Measurements from ENCODE around the gene PLCXD3.
"Not testable (repeated sequence)": the region's sequence is repeated elsewhere in the genome, so short reads cannot be mapped to it uniquely, and the experiment has no call there.

Gene PLCXD3

GRCh38 chr5:41510176-41510831 is at the start of gene PLCXD3:
Gene PLCXD3, minus strand, starts transcription at chr5:41510601. Its CDS starts 75 bp downstream, at chr5:41510526.
- DNase-seq (ENCODE audit: low read depth in 2 of 2), result no peak

DNA sequence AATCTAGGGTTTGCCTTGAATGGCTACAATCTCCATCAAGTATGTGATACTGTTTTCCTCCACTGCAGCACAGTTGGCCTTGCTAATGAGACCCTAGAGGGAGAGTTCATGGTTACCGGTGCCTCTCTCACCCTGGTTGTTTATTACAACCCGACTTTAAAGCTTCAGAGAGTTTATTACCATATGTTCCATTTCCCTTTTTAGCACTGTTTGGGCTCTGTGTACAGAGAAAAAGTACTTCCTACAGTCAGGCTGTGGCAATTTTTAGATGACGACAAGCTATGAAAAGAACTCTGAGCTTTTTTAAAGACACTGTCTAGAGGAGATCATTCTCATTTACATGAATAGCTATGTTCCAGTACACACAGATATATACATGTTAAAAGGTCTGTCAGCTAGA is 48.8 kb upstream of the PLCXD3 start:
- no peak for DNase-seq (ENCODE audit: low read depth in 2 of 2)

DNA sequence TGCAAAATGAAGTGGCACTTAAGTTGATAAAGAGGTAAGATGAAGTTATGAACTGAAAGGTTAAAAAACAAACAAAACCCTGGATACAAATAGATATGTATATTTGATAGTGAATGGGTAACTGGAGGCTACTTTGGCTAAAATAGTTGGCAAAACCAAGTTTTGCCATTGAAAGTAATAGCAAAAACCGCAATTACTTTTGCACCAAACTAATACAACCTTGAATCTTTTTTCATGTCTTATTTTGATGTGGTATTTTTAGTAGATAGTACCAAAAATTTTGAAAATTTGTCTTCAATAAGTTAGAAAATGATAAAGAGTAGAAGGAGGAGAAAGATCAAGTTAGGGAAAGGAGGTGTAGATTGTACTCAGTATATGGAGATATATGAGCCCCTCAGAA is 47.9 kb upstream of the PLCXD3 start:
- no peak for DNase-seq (ENCODE audit: low read depth in 2 of 2)

GRCh38 chr5:41547991-41548390 is 37.6 kb upstream of the PLCXD3 start:
- no peak for DNase-seq (ENCODE audit: low read depth in 2 of 2)

- DNase-seq (ENCODE audit: low read depth in 2 of 2), result no peak
Measured at GRCh38 chr5:41542183-41542582, 31.8 kb upstream of the PLCXD3 start.

- no peak for DNase-seq (ENCODE audit: low read depth in 2 of 2)
Measured at GRCh38 chr5:41539454-41539853, 29.1 kb upstream of the PLCXD3 start.

- DNase-seq (ENCODE audit: low read depth in 2 of 2), result no peak
Measured at GRCh38 chr5:41537581-41537980, 27.2 kb upstream of the PLCXD3 start.

DNA sequence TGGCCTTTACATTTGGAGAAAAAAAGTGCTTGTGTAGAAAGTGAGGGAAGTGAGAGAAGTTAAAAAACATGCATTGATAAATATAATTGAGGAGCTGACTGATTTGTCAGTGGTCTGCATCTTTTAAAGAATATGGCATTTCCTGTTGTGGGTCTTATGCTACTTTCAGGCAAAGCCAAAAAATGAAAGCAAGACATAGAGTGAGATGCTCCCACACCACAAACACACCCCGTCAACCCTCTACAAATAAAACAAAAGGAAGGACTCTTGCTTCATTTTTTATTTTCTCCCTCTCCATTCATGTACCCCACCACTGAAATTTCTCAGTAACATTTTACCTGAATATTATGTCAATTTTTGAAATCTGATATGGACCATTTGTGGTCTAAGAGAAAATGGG is 22.1 kb upstream of the PLCXD3 start:
- no peak for DNase-seq (ENCODE audit: low read depth in 2 of 2)

DNA sequence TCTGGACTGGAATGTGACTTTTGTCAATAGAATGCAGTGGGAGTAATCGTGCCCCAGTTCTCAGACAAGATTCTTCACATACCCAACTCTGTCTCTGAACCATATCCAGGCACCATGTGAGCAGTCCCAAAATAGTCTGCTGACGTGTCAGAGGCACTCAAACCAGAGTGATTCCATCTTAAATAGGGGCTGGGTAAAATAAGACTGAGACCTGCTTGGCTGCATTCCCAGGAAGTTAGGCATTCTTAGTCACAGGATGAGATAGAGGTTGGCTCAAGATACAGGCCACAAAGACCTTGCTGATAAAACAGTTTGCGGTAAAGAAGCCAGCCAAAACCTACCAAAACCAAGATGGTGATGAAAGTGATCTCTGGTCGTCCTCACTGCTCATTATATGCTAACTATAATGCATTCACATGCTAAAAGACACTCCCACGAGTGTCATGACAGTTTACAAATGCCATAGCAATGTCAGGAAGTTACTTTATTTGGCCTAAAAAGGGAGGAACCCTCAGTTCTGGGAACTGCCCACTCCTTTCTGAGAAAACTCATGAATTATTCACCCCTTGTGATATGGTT is 16.9 kb upstream of the PLCXD3 start:
- peak in 1 of 2 experiments; percentile 60 for DNase-seq (ENCODE audit: low read depth in 2 of 2)

- DNase-seq (ENCODE audit: low read depth in 2 of 2), result no peak
Measured at GRCh38 chr5:41526699-41527098, 16.3 kb upstream of the PLCXD3 start.

GRCh38 chr5:41524174-41524573 is 13.8 kb upstream of the PLCXD3 start:
- no peak for DNase-seq (ENCODE audit: low read depth in 2 of 2)

DNA sequence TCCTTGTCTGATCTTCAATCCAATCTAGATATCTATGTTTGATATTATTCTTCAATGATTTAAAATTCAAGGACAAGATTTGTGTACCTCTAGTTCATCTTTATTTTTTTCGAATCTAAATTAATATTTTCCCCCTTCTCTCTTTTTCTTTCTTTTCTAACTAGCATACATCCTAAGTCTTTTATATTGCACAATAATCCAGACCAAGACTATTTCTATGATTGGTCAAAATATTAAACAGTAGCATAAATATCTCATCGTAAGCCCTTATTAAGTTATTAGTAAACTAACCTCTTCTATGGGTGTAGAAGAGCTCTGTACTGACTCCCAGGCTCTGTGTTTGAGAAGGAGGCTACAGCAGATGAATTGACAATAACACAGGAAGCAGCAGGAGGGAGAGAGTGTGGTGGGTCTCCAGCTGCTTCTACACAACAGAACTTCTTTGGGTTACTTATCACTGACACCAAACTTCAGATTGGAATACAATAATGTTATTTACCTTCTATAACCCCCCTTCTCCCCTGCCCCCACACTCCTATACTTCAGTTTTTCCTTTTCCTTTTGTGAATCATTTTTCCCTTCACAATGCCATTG is 11.9 kb upstream of the PLCXD3 start:
- DNase-seq (ENCODE audit: low read depth in 2 of 2), result no peak

- DNase-seq (ENCODE audit: low read depth in 2 of 2), result no peak
Measured at GRCh38 chr5:41519801-41520200, 9.4 kb upstream of the PLCXD3 start.

- DNase-seq (ENCODE audit: low read depth in 2 of 2), result no peak
Measured at GRCh38 chr5:41517909-41518308, 7.5 kb upstream of the PLCXD3 start.

DNA sequence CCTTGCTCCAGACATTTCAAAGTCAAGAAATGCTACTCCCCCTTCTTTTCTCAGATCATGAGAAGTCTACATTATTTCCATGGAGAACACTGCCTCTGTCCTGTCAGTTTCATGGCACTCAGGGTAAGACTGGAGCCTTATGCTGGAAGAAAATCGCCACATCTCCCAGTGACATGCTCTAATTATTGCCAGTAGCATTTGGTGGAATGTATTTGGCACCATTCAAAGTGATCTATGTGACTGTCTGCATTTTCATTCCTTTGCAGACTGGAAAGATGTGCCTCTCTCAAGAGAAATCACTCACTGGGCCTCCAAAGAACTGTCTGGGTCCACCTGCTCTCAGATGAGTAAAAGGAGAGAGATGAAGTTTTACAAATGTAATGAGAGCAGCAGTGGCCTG is 840 bp upstream of the PLCXD3 start:
- no peak for DNase-seq (ENCODE audit: low read depth in 2 of 2)

- DNase-seq (ENCODE audit: low read depth in 2 of 2), result no peak
Measured at GRCh38 chr5:41509399-41510175, 814 bp downstream of the PLCXD3 start.

DNA sequence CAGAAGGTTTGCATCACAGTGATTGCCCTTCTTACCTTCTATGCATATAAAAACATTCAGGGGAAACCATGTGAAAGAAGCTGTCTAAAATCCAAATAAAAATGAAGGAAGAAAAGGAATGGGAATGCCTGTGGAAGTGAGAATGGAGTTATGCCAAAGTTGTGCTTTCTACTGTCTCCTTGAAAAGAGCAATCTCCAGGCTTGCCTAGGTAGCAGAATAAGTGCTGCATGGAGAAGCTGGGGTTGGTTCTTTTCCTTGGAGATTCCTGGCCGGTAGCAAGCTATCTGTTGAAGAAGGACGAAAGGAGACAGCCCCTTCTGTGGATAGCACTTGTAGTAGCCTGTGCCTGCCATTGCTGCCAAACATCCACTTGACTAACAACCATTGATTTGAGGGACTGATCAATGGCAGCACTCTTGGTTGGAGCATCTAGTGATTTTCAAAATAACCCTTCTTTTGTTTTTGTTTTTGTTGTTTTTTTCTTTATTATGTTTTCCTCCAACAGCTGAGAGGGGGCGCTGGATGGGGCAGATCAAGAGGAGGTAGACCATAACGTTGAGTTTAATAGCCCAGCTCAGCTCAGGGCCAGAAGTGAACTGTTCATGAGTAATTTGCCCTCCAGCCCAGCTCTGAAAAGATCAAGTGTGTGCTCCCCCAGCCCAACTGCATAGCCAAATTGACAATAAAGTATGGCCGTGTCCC is 1.6 kb downstream of the PLCXD3 start:
- no peak for DNase-seq (ENCODE audit: low read depth in 2 of 2)

DNA sequence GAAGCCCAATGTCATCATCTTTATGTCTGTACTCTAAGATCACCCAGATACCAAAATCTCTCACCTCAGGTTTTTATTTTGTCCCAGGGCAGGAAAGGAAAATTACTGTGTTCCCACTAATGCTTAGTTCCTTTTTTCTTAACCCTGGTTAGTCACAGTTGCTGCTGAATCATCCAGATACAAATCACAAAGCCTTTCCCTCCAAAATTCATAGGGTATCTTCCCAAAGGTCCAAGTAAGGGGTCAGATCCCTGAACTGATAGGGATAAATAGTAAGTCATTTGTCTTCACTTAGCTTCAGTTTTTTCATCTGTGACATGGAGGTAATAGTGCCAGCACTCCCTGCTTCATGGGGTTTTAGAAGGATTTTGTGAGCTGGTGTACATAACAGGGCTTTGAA is 2.2 kb downstream of the PLCXD3 start:
- DNase-seq (ENCODE audit: low read depth in 2 of 2), result no peak

DNA sequence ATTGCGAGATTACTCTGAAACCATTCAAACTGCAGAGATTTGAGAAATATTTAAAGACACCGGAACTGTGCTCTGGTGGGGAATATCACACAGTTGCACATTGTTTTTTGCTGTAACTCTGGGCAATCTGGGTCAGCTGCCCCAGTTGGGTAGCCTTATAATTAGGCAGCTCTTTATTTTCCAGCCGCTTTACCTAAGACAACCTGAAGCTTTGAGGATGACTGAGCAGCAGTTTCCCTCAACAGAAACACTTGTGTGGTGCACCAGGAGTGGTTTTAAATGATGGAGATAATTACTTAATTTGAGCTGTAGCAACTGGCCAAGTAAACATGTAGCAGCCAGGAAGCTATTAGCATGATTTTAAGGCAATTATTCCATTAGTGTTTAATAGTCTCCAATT is 2.9 kb downstream of the PLCXD3 start:
- DNase-seq (ENCODE audit: low read depth in 2 of 2), result no peak

- DNase-seq (ENCODE audit: low read depth in 2 of 2), result no peak
Measured at GRCh38 chr5:41503860-41504259, 6.5 kb downstream of the PLCXD3 start.

DNA sequence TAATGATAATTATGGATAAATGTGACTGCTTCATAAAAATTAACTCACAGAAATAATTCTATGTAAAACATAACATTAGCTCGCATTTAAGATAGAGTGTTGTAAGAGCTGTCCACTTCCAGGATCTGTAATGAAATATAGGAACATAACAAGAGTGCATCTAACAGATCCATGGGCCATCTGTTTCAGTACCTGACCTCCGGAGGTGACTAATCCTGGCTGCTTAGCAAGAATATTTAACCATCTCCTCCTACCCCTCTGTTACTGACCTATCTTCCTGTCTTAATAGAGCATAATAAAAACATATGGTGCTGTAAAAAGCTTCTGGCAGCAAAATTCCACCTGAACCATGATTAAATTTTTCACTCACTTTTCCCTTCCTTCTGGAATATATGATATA is 7.1 kb downstream of the PLCXD3 start:
- no peak for DNase-seq (ENCODE audit: low read depth in 2 of 2)

DNA sequence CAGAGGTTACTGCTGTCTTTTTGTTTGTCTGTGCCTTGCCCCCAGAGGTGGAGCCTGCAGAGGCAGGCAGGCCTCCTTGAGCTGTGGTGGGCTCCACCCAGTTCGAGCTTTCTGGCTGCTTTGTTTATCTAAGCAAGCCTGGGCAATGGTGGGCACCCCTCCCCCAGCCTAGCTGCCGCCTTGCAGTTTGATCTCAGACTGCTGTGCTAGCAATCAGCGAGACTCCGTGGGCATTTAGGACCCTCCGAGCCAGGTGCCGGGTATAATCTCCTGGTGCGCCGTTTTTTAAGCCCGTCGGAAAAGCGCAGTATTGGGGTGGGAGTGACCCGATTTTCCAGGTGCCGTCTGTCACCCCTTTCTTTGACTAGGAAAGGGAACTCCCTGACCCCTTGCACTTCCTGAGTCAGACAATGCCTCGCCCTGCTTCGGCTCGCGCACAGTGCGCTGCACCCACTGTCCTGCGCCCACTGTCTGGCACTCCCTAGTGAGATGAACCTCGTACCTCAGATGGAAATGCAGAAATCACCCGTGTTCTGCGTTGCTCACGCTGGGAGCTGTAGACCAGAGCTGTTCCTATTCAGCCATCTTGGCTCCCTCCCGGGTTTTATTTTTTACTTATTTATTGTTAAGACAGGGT is 16.8 kb downstream of the PLCXD3 start:
- DNase-seq (ENCODE audit: low read depth in 2 of 2), result not testable (repeated sequence)

All from fibroblast of skin of left biceps (primary cell).